ENCODE results near the gene MSRB1. TPM values are rescaled to one million over a fixed set of nuclear protein-coding genes. Genes with fewer than 3 reads are reported as not detected.

MSRB1 gene
- total RNA-seq, 2 donors from 2014 or later, result 11.0 to 12.4 TPM

- no peaks in the 10 kb centered on the region for H3K36me3 ChIP-seq
- no peak for TF ChIP-seq POLR2AphosphoS5 (IDR thresholded peaks at IDR 0.05)
- TF ChIP-seq POLR2A (IDR thresholded peaks at IDR 0.05), result no peak
- no peak for TF ChIP-seq CTCF (IDR thresholded peaks at IDR 0.05)
- no peak overlapping the region for H3K27ac ChIP-seq
- no peaks in the 10 kb centered on the region for H3K4me1 ChIP-seq (replicated peaks)
- H3K27me3 ChIP-seq (replicated peaks; ENCODE audit: insufficient read depth), result no peaks in the 10 kb centered on the region
- no peak for DNase-seq (ENCODE audit: low spot score)
- no peak overlapping the region for H3K4me3 ChIP-seq
- intact Hi-C loops (cut with DNase I), result no loop called here
- 67% methylated on average over 9 of the region's 9 CpGs for WGBS
- no peaks in the 10 kb centered on the region for H3K9me3 ChIP-seq
These were observed 34.0 kb downstream of the MSRB1 start for GRCh38 chr16:1908983-1909382.

GRCh38 chr16:1908184-1908583 is 34.8 kb downstream of the MSRB1 start:
- no peak for DNase-seq (ENCODE audit: low spot score)
- Histone ChIP-seq H3K27ac (no peak overlapping the region), H3K9me3 (no peaks in the 10 kb centered on the region), H3K4me1 (replicated peaks) (no peaks in the 10 kb centered on the region), H3K27me3 (replicated peaks; ENCODE audit: insufficient read depth) (no peaks in the 10 kb centered on the region), H3K36me3 (no peaks in the 10 kb centered on the region), H3K4me3 (no peak overlapping the region)
- intact Hi-C loops (cut with DNase I), result no loop called here
- no peak for TF ChIP-seq POLR2AphosphoS5 (IDR thresholded peaks at IDR 0.05)
- no peak for TF ChIP-seq POLR2A (IDR thresholded peaks at IDR 0.05)
- TF ChIP-seq CTCF (IDR thresholded peaks at IDR 0.05), result no peak
- 73% methylated on average over 17 of the region's 17 CpGs for WGBS

- 92% methylated on average over 14 of the region's 17 CpGs for WGBS
- H3K27me3 ChIP-seq (replicated peaks; ENCODE audit: insufficient read depth), result no peaks in the 10 kb centered on the region
- no peak for DNase-seq (ENCODE audit: low spot score)
These were observed 35.7 kb downstream of the MSRB1 start for GRCh38 chr16:1907226-1907860.

GRCh38 chr16:1906846-1907165 is 36.2 kb downstream of the MSRB1 start:
- Histone ChIP-seq H3K9me3 (no peaks in the 10 kb centered on the region), H3K27ac (no peak overlapping the region), H3K4me1 (replicated peaks) (no peaks in the 10 kb centered on the region), H3K36me3 (no peaks in the 10 kb centered on the region), H3K27me3 (replicated peaks; ENCODE audit: insufficient read depth) (no peaks in the 10 kb centered on the region), H3K4me3 (no peak overlapping the region)
- TF ChIP-seq POLR2AphosphoS5 (IDR thresholded peaks at IDR 0.05), result no peak
- no peak for TF ChIP-seq CTCF (IDR thresholded peaks at IDR 0.05)
- TF ChIP-seq POLR2A (IDR thresholded peaks at IDR 0.05), result no peak
- no peak for DNase-seq (ENCODE audit: low spot score)
- intact Hi-C loops (cut with DNase I), result no loop called here
- 93% methylated on average over 5 of the region's 5 CpGs for WGBS

More at GRCh38 chr16:1907226-1907860, 35.7 kb downstream of the MSRB1 start:
- no peak overlapping the region for H3K4me3 ChIP-seq
- no peaks in the 10 kb centered on the region for H3K4me1 ChIP-seq (replicated peaks)
- H3K36me3 ChIP-seq, result no peaks in the 10 kb centered on the region
- TF ChIP-seq POLR2AphosphoS5 (IDR thresholded peaks at IDR 0.05), result no peak
- no peak for TF ChIP-seq POLR2A (IDR thresholded peaks at IDR 0.05)
- no peak for TF ChIP-seq CTCF (IDR thresholded peaks at IDR 0.05)
- H3K9me3 ChIP-seq, result no peaks in the 10 kb centered on the region
- intact Hi-C loops (cut with DNase I), result no loop called here
- H3K27ac ChIP-seq, result no peak overlapping the region

- DNase-seq (ENCODE audit: low spot score), result no peak
- Histone ChIP-seq H3K9me3 (no peaks in the 10 kb centered on the region), H3K36me3 (no peaks in the 10 kb centered on the region), H3K27me3 (replicated peaks; ENCODE audit: insufficient read depth) (no peaks in the 10 kb centered on the region), H3K27ac (no peak overlapping the region), H3K4me1 (replicated peaks) (no peaks in the 10 kb centered on the region), H3K4me3 (no peak overlapping the region)
- intact Hi-C loops (cut with DNase I), result no loop called here
- TF ChIP-seq POLR2A (IDR thresholded peaks at IDR 0.05) (no peak), CTCF (IDR thresholded peaks at IDR 0.05) (no peak), POLR2AphosphoS5 (IDR thresholded peaks at IDR 0.05) (no peak)
- WGBS, result 40% methylated on average over 31 of the region's 31 CpGs
These were observed 36.7 kb downstream of the MSRB1 start for GRCh38 chr16:1906055-1906845.

Data from prostate gland (tissue), 2 donors.